Measurements from ENCODE around the gene TXLNG.

- TF ChIP-seq, protein P1, sequence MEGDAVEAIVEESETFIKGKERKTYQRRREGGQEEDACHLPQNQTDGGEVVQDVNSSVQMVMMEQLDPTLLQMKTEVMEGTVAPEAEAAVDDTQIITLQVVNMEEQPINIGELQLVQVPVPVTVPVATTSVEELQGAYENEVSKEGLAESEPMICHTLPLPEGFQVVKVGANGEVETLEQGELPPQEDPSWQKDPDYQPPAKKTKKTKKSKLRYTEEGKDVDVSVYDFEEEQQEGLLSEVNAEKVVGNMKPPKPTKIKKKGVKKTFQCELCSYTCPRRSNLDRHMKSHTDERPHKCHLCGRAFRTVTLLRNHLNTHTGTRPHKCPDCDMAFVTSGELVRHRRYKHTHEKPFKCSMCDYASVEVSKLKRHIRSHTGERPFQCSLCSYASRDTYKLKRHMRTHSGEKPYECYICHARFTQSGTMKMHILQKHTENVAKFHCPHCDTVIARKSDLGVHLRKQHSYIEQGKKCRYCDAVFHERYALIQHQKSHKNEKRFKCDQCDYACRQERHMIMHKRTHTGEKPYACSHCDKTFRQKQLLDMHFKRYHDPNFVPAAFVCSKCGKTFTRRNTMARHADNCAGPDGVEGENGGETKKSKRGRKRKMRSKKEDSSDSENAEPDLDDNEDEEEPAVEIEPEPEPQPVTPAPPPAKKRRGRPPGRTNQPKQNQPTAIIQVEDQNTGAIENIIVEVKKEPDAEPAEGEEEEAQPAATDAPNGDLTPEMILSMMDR (IDR thresholded peaks at IDR 0.05), result no peak
- TF ChIP-seq EZH2 (IDR thresholded peaks at IDR 0.05), result no peak
- TF ChIP-seq EZH2phosphoT487 (IDR thresholded peaks at IDR 0.05), result no peak
Observed at GRCh38 chrX:16838202-16839066, 52.2 kb downstream of the TXLNG start.
